Fibroblast of lung (primary cell): Measurements from ENCODE around the gene OSBPL9. TPM values are rescaled to one million over a fixed set of nuclear protein-coding genes. Genes with fewer than 3 reads are reported as not detected.
A peak's percentile ranks its signal among the peaks of the same experiment; 100 is the strongest.

Source experiments
- DNase-seq, 2 donors: peaks; one replicate each; pipeline versions ENCODE4 v3.0.0 to v3.0.0-alpha.2; 2010; ENCODE audit warnings: low read depth in 2 of 2
- H2AFZ ChIP-seq: 2 replicates; pipeline ENCODE4 v1.5.1; 2012; ENCODE audit warnings: low read length, control low read depth, inconsistent platforms
- H3K27ac ChIP-seq: 2 replicates; pipeline ENCODE4 v1.5.1; 2011; ENCODE audit warnings: low read length, control low read depth; ENCODE audit not compliant: insufficient read depth
- H3K27me3 ChIP-seq: 2 replicates; pipeline ENCODE4 v1.5.1; 2011; ENCODE audit warnings: mild to moderate bottlenecking, low read length; ENCODE audit not compliant: control insufficient read depth, insufficient read depth
- H3K36me3 ChIP-seq: 2 replicates; pipeline ENCODE4 v1.5.1; 2011; ENCODE audit warnings: low read length; ENCODE audit not compliant: control insufficient read depth, insufficient read depth
- H3K4me1 ChIP-seq: 2 replicates; pipeline ENCODE4 v1.5.1; 2011; ENCODE audit warnings: low read length; ENCODE audit not compliant: control insufficient read depth, insufficient read depth; ENCODE audit errors: extremely low read depth
- H3K4me2 ChIP-seq: 2 replicates; pipeline ENCODE4 v1.5.1; 2011; ENCODE audit warnings: low read length, control low read depth; ENCODE audit not compliant: insufficient read depth; ENCODE audit errors: extremely low read depth
- H3K4me3 ChIP-seq, 4 experiments: fragments of 200-600 bp in 1 of 4; sonication (generic) in 1 of 4; replicated peaks in 1 of 4; 2 replicates each; pipeline ENCODE4 v1.5.1; 2011 to 2016; ENCODE audit warnings: low read length in 4 of 4, low read depth in 3 of 4, mild to moderate bottlenecking in 3 of 4, control low read depth in 2 of 4, inconsistent platforms in 1 of 4, mixed read lengths in 1 of 4; ENCODE audit not compliant: insufficient read depth in 1 of 4; ENCODE audit errors: control extremely low read depth in 1 of 4
- H3K79me2 ChIP-seq: 2 replicates; pipeline ENCODE4 v1.5.1; 2012; ENCODE audit warnings: mild to moderate bottlenecking, low read length, inconsistent platforms; ENCODE audit not compliant: control insufficient read depth, insufficient read depth
- H3K9ac ChIP-seq: 2 replicates; pipeline ENCODE4 v1.5.1; 2011; ENCODE audit warnings: mild to moderate bottlenecking, low read length, control low read depth; ENCODE audit not compliant: insufficient read depth
- H3K9me3 ChIP-seq: 2 replicates; pipeline ENCODE4 v1.5.1; 2012; ENCODE audit warnings: low read depth, low read length; ENCODE audit not compliant: control insufficient read depth, insufficient read depth
- H4K20me1 ChIP-seq: 2 replicates; pipeline ENCODE4 v1.5.1; 2011; ENCODE audit warnings: low read length; ENCODE audit not compliant: control insufficient read depth, insufficient read depth; ENCODE audit errors: extremely low read depth
- CTCF ChIP-seq, 2 donors: IDR thresholded peaks in 1 of 2; conservative IDR thresholded peaks in 1 of 2; 1 replicate in 1 of 2; 2 replicates in 1 of 2; pipeline ENCODE4 v1.5.1; 2011 to 2012; ENCODE audit warnings: low read length in 2 of 2, control low read depth in 1 of 2, inconsistent platforms in 1 of 2, low read depth in 1 of 2, mild to moderate bottlenecking in 1 of 2
- EZH2 ChIP-seq: IDR thresholded peaks from 2 replicates; pipeline ENCODE4 v1.5.1; 2012; ENCODE audit warnings: low read length, control low read depth, mild to moderate bottlenecking; ENCODE audit errors: missing control alignments
- polyA plus RNA-seq, 2 donors: library from polyadenylated mRNA; depleted of rRNA in 1 of 2; stranded (reverse) in 1 of 2; unstranded in 1 of 2; fragments of >200 nt; gene quantifications; 2 replicates each; pipeline ENCODE4 v1.2.1, GENCODE V29; 2011 to 2012; ENCODE audit warnings: missing spikeins in 1 of 2
- total RNA-seq: library from RNA; depleted of rRNA; stranded (reverse); fragments of >200 nt; gene quantifications from 2 replicates; pipeline ENCODE4 v1.2.1, GENCODE V29; 2014

Gene OSBPL9
- total and polyA plus RNA-seq, 2 donors (not counting 1 experiment from before 2014, with no cell fraction given) = 62.5 to 90.7 TPM

GRCh38 chr1:51776408-51776807, 159.5 kb downstream of the OSBPL9 start:
- H3K27ac ChIP-seq = no peak overlapping the region
- H3K27me3 ChIP-seq = no peaks in the 10 kb centered on the region
- no peaks in the 10 kb centered on the region for H3K4me1 ChIP-seq
- H3K36me3 ChIP-seq = peaks cover 2% of the 10 kb centered on the region
- H3K9ac ChIP-seq = no peak overlapping the region
- H3K79me2 ChIP-seq = no peaks in the 10 kb centered on the region
- H3K9me3 ChIP-seq = no peaks in the 10 kb centered on the region
- H4K20me1 ChIP-seq = no peaks in the 10 kb centered on the region
- TF ChIP-seq CTCF (conservative IDR thresholded peaks at IDR 0.05 in 1 of 2, IDR thresholded peaks at IDR 0.05 in 1 of 2; ENCODE audit: low read depth in 1 of 2, low read length in 2 of 2) (no peak), EZH2 (no peak)
- DNase-seq = no peak
- H3K4me3 ChIP-seq = no peak overlapping the region
- no peak overlapping the region for H3K4me2 ChIP-seq
- H2AFZ ChIP-seq = no peak overlapping the region

- Histone ChIP-seq H3K4me1 (no peaks in the 10 kb centered on the region), H3K27ac (no peak overlapping the region), H3K9me3 (no peaks in the 10 kb centered on the region), H3K4me2 (no peak overlapping the region), H3K79me2 (no peaks in the 10 kb centered on the region), H4K20me1 (no peaks in the 10 kb centered on the region), H3K36me3 (no peaks in the 10 kb centered on the region), H3K4me3 (no peak overlapping the region), H3K9ac (no peak overlapping the region), H2AFZ (no peak overlapping the region), H3K27me3 (no peaks in the 10 kb centered on the region)
- no peak for TF ChIP-seq CTCF (conservative IDR thresholded peaks at IDR 0.05 in 1 of 2, IDR thresholded peaks at IDR 0.05 in 1 of 2; ENCODE audit: low read depth in 1 of 2, low read length in 2 of 2)
- no peak for TF ChIP-seq EZH2
- no peak for DNase-seq
These were observed 164.0 kb downstream of the OSBPL9 start for GRCh38 chr1:51780927-51781326.

- no peaks in the 10 kb centered on the region for H3K79me2 ChIP-seq
- no peaks in the 10 kb centered on the region for H3K27me3 ChIP-seq
- no peak overlapping the region for H3K9ac ChIP-seq
- TF ChIP-seq CTCF (conservative IDR thresholded peaks at IDR 0.05 in 1 of 2, IDR thresholded peaks at IDR 0.05 in 1 of 2; ENCODE audit: low read depth in 1 of 2, low read length in 2 of 2) (no peak), EZH2 (no peak)
- peak in 1 of 2 donors; percentile 52 for DNase-seq
- no peaks in the 10 kb centered on the region for H3K9me3 ChIP-seq
- H4K20me1 ChIP-seq = no peaks in the 10 kb centered on the region
- no peak overlapping the region for H3K27ac ChIP-seq
- no peak overlapping the region for H3K4me3 ChIP-seq
- no peak overlapping the region for H3K4me2 ChIP-seq
- no peaks in the 10 kb centered on the region for H3K4me1 ChIP-seq
- H2AFZ ChIP-seq = no peak overlapping the region
- H3K36me3 ChIP-seq = peaks cover 3% of the 10 kb centered on the region
These were observed 168.1 kb downstream of the OSBPL9 start for GRCh38 chr1:51784997-51785421.
